ENCODE results near the gene CKM.

CKM gene

DNA sequence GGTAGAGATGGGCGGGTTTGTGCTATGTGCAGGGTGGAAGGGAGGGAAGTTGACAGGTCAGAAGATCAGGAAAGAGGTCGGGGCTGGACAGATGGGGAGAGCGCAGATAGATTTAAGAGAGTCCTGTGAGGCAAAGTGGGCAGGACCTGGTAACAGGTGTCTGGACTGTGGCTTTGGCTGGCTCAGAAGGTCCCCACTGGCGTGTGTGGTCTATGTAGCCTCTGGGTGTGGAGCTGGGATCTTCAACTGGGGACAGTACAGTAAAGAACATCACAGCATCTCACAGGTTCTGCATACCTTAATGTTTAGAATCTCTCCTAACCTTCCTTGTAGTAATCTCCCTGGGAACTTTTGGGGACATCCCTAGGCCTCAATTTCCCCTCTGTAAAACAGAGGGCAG, 17.7 kb downstream of the CKM start:
- TF ChIP-seq, protein P1, sequence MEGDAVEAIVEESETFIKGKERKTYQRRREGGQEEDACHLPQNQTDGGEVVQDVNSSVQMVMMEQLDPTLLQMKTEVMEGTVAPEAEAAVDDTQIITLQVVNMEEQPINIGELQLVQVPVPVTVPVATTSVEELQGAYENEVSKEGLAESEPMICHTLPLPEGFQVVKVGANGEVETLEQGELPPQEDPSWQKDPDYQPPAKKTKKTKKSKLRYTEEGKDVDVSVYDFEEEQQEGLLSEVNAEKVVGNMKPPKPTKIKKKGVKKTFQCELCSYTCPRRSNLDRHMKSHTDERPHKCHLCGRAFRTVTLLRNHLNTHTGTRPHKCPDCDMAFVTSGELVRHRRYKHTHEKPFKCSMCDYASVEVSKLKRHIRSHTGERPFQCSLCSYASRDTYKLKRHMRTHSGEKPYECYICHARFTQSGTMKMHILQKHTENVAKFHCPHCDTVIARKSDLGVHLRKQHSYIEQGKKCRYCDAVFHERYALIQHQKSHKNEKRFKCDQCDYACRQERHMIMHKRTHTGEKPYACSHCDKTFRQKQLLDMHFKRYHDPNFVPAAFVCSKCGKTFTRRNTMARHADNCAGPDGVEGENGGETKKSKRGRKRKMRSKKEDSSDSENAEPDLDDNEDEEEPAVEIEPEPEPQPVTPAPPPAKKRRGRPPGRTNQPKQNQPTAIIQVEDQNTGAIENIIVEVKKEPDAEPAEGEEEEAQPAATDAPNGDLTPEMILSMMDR (IDR thresholded peaks at IDR 0.05; ENCODE audit: extremely low read depth, missing control alignments) = no peak
- no peak for DNase-seq (ENCODE audit: low spot score)

DNA sequence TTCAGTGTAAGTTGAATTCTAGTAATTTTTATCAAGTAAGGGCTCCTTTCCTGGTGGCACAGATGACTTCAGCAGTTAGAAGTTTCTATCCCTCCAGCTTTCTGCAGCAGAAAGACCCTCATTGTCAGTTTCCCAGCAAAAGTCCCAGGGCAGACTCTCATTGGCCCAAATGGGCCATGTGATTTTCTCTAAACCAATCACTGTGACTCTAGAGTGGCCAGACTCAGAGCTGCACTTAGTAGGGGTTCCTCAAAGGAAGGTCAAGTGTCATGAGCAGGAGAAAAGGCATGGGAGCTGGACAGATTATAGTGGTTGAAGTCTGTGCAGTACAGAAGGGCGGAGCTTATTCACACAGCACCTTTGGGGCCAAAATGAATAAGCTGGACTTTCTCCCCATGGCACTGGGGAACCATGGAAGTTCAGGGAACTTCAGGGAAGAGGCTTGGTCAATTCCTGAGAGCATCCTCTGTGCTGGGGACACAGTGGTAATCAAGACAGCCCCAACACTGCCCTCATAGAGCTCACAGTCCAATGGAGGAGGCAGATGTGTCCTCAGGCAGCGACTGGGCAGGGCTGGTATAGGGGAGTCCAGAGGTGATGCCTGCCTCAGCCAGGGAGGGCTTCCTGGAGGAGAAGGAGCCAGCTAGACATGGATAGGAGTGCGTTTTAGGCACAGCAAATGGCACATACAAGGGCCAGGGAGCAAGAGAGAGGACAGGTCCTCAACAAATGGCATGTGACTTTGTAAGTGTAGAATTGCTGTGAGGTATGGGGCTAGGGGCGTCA, 18.3 kb downstream of the CKM start:
- TF ChIP-seq, protein P1 (IDR thresholded peaks at IDR 0.05; ENCODE audit: extremely low read depth, missing control alignments) = no peak
- no peak for DNase-seq (ENCODE audit: low spot score)

DNA sequence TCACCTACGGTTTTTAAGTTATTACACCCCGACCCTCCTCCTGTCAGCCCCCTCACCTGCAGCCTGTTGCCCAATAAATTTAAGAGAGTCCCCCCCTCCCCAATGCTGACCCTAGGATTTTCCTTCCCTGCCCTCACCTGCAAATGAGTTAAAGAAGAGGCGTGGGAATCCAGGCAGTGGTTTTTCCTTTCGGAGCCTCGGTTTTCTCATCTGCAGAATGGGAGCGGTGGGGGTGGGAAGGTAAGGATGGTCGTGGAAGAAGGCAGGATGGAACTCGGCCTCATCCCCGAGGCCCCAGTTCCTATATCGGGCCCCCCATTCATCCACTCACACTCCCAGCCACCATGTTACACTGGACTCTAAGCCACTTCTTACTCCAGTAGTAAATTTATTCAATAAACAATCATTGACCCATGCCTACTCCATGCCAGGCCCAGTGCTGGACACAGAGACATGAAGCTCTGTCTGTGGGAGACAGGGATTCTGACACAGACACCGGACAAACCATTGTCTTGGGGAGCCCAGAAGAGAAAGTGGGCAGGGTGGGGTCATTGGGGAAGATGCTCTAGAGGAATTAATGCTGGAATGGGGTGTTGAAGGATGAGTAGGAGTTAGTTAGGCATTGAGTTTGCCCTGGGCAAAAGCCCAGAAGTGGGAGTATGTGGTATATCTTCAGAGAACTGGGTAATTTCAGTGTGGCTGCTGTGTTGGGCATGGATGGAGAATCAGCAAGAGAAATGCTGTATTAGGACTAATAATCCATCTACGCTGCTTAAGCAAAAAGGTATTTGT, 19.2 kb downstream of the CKM start:
- TF ChIP-seq, protein P1 (IDR thresholded peaks at IDR 0.05; ENCODE audit: extremely low read depth, missing control alignments) = no peak
- no peak for DNase-seq (ENCODE audit: low spot score)

DNA sequence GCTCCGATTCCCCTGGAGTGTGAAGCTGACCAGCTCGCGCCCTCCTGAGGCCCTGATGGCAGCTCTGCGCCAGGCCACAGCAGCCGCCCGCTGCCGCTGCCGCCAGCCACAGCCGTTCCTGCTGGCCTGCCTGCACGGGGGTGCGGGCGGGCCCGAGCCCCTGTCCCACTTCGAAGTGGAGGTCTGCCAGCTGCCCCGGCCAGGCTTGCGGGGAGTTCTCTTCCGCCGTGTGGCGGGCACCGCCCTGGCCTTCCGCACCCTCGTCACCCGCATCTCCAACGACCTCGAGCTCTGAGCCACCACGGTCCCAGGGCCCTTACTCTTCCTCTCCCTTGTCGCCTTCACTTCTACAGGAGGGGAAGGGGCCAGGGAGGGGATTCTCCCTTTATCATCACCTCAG, 20.3 kb downstream of the CKM start:
- DNase-seq (ENCODE audit: low spot score) = no peak
- TF ChIP-seq, protein P1 (IDR thresholded peaks at IDR 0.05; ENCODE audit: extremely low read depth, missing control alignments) = no peak

DNA sequence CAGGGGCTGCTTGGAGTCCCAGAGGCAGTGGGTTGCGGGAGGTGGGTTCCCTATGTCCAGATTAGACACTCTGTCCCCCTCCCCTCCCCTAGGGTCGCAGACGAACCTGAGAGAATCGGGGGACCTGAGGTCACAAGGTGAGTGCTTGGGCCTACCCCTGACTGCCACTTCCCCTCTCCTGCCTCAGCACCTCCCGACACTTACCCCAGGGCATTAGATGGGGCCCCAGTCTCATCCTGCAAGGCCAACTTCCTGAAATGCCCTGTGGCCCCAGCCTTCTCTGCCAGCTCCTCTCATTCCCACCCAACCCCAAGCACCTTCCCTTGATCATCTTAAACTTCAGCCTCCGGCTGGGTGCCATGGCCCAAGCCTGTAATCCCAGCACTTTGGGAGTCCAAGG, 23.0 kb downstream of the CKM start:
- TF ChIP-seq, protein P1 (IDR thresholded peaks at IDR 0.05; ENCODE audit: extremely low read depth, missing control alignments) = no peak
- DNase-seq (ENCODE audit: low spot score) = no peak

DNA sequence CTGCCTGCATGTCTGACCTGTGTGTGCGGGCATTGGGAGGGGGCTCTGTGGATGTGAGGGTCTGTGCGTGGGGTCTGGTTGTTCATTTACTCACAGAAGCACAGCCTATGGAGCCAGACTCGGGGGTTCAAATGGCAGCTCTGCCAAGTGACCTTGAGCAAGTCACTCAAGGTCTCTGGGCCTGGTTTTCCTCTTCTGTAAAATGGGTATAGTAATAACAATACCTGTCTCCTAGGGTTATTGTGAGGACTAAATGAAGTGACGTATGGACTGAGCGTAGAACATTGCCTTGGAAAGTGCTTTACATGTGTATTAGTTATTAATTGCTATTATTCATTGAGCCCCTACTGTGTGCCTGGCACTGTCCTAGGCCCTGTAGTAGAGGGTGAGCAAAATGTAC, 24.4 kb downstream of the CKM start:
- DNase-seq (ENCODE audit: low spot score) = no peak
- TF ChIP-seq, protein P1 (IDR thresholded peaks at IDR 0.05; ENCODE audit: extremely low read depth, missing control alignments) = no peak

DNA sequence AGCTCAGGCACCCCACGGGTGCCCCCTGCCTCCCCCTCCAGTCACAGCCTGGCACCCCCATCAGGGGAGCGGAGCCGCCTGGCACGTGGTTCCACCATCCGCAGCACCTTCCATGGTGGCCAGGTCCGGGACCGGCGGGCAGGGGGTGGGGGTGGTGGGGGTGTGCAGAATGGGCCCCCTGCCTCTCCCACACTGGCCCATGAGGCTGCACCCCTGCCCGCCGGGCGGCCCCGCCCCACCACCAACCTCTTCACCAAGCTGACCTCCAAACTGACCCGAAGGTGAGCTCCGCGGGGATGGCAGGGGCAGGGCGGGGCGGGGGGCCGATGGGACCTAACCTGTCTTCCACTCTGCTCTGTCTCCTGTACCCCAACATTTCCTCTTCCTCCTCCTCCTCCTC, 25.0 kb downstream of the CKM start:
- TF ChIP-seq, protein P1 (IDR thresholded peaks at IDR 0.05; ENCODE audit: extremely low read depth, missing control alignments) = no peak
- no peak for DNase-seq (ENCODE audit: low spot score)
